Measurements from ENCODE around the gene BNC2. TPM values are rescaled to one million over a fixed set of nuclear protein-coding genes. Genes with fewer than 3 reads are reported as not detected.

The BNC2 gene
- total RNA-seq, 2 donors from 2014 or later, result 2.1 to 20.0 TPM

DNA sequence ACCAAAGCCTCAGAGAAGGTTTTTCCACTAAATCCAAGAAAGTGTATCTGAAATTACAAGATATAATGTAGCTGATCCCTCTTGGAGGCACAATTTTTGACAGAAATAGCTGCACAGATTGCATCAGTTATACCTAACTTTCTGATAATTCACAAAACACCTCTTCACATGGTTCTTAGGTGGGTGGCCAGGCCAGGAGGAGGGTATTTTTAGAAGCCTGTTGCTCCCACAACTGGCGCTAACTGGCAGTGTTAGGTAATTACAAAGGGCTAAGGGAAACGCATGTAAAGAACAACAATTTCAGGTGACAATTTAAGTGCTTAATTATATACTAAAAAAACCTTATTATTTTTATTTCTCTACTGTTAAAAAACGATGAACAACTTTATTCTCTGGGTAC is 247.9 kb downstream of the BNC2 start:
- intact Hi-C loops (cut with DNase I), result no loop called here
- no peaks in the 10 kb centered on the region for H3K9me3 ChIP-seq
- no peaks in the 10 kb centered on the region for H3K36me3 ChIP-seq
- H3K9ac ChIP-seq (ENCODE audit: low read depth in 2 of 2, low read length in 2 of 2), result no peak overlapping the region
- H3K27me3 ChIP-seq, result no peaks in the 10 kb centered on the region
- no peak for DNase-seq
- H3K27ac ChIP-seq, result no peak overlapping the region
- no peaks in the 10 kb centered on the region for H3K4me1 ChIP-seq
- H3K4me3 ChIP-seq, result no peak overlapping the region
- TF ChIP-seq, protein P1, sequence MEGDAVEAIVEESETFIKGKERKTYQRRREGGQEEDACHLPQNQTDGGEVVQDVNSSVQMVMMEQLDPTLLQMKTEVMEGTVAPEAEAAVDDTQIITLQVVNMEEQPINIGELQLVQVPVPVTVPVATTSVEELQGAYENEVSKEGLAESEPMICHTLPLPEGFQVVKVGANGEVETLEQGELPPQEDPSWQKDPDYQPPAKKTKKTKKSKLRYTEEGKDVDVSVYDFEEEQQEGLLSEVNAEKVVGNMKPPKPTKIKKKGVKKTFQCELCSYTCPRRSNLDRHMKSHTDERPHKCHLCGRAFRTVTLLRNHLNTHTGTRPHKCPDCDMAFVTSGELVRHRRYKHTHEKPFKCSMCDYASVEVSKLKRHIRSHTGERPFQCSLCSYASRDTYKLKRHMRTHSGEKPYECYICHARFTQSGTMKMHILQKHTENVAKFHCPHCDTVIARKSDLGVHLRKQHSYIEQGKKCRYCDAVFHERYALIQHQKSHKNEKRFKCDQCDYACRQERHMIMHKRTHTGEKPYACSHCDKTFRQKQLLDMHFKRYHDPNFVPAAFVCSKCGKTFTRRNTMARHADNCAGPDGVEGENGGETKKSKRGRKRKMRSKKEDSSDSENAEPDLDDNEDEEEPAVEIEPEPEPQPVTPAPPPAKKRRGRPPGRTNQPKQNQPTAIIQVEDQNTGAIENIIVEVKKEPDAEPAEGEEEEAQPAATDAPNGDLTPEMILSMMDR (IDR thresholded peaks at IDR 0.05), result no peak

DNA sequence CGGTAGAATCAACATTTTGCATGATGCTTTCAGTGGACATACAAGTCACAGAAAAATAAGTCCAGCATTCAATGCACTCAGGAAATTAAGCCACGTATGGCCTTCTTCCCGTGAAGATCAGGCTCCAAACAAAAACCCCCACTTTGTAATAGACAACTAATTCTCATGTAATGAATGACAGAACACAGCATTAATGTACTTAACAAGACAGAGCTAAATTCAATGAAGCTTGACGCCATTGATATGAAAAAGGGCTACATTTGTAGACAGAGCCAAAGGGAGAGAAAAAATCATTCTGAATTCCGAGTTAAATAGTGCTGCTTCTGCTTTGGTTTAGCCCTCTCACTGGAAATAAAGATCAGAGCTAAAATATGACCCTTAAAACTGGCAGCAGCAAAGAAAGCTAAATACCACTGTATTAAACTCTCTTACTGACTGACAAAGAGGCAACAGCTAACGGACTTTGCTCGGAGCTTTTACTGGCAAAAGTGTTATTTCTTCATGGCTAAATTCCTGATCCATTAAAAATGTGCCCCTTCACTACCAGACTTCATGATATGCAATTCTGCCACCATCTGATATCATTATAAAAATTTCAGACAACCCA is 250.5 kb downstream of the BNC2 start:
- Histone ChIP-seq H3K4me1 (no peaks in the 10 kb centered on the region), H3K9me3 (no peaks in the 10 kb centered on the region), H3K36me3 (no peaks in the 10 kb centered on the region), H3K9ac (ENCODE audit: low read depth in 2 of 2, low read length in 2 of 2) (no peak overlapping the region), H3K27ac (no peak overlapping the region), H3K4me3 (no peak overlapping the region), H3K27me3 (no peaks in the 10 kb centered on the region)
- DNase-seq, result no peak
- intact Hi-C loops (cut with DNase I), result no loop called here
- TF ChIP-seq, protein P1 (IDR thresholded peaks at IDR 0.05), result no peak

DNA sequence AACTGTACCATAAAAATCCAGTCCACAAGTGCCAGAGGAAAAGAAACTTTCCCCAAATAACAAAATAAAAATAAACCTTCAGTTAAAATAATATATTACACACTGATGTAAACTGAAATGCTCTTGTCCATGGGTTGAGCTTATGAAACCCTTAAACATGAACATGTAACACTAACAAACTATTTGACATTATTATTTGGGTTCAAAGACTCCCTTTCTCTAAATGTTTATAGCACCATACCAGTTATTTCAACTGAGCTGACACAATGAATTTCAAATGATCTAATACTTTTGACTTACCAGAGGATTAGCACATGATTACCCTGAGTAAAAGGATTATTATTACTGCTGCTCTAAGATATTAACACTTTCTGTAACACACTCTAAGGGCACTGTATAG is 251.1 kb downstream of the BNC2 start:
- intact Hi-C loops (cut with DNase I), result no loop called here
- Histone ChIP-seq H3K9ac (ENCODE audit: low read depth in 2 of 2, low read length in 2 of 2) (no peak overlapping the region), H3K27me3 (no peaks in the 10 kb centered on the region), H3K4me3 (no peak overlapping the region), H3K9me3 (no peaks in the 10 kb centered on the region), H3K36me3 (no peaks in the 10 kb centered on the region), H3K27ac (no peak overlapping the region), H3K4me1 (no peaks in the 10 kb centered on the region)
- DNase-seq, result no peak
- TF ChIP-seq, protein P1 (IDR thresholded peaks at IDR 0.05), result no peak

DNA sequence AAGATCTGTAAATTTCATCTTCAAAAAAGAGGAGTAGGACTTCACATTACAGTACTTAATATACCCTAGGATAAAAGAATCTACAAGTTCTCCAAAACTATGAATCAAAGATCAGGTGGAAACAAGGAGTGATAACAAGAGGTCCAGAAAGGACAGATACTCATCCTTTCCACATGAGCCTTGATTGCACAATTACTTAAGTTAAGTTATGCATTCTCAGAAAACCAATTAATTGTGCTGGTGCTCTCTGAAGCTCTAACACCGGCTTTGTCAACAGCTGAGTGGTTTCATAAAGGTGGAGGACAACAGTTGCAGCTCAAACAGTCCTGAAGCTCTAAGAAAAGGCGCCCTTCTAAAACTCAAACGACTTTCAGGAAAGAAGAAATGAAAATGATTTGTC is 251.9 kb downstream of the BNC2 start:
- TF ChIP-seq, protein P1 (IDR thresholded peaks at IDR 0.05), result no peak
- intact Hi-C loops (cut with DNase I), result no loop called here
- no peak for DNase-seq

DNA sequence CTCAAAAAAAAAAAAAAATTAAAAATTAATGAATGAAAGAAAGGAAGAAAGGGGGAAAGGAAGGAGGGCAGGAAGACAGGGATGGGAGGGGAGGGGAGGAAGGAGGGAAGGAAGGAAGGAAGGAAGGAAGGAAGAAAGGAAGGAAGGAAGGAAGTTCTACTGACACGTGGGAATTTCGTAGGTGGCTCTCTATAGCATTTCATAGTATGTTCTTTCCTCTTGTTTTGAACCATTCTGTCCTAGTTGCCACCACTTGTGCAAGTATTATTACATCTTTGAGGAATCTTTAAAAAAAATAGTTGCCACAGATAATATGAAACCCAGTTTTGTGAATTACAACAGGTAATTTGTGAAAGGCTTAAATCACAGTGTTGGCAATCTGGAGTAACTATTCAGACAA is 253.8 kb downstream of the BNC2 start:
- Histone ChIP-seq H3K27me3 (no peaks in the 10 kb centered on the region), H3K36me3 (no peaks in the 10 kb centered on the region), H3K27ac (no peak overlapping the region), H3K9me3 (no peaks in the 10 kb centered on the region), H3K9ac (ENCODE audit: low read depth in 2 of 2, low read length in 2 of 2) (no peak overlapping the region), H3K4me3 (no peak overlapping the region), H3K4me1 (no peaks in the 10 kb centered on the region)
- TF ChIP-seq, protein P1 (IDR thresholded peaks at IDR 0.05), result no peak
- DNase-seq, result no peak
- intact Hi-C loops (cut with DNase I), result no loop called here

More for the DNA sequence above, 251.9 kb downstream of the BNC2 start:
- Histone ChIP-seq H3K4me1 (no peaks in the 10 kb centered on the region), H3K4me3 (no peak overlapping the region), H3K36me3 (no peaks in the 10 kb centered on the region), H3K27ac (no peak overlapping the region), H3K27me3 (no peaks in the 10 kb centered on the region), H3K9ac (ENCODE audit: low read depth in 2 of 2, low read length in 2 of 2) (no peak overlapping the region), H3K9me3 (no peaks in the 10 kb centered on the region)

All from colonic mucosa (tissue), 4 donors.